Colonic mucosa (tissue), 4 donors: ENCODE results near the gene GALNT14. TPM values are rescaled to one million over a fixed set of nuclear protein-coding genes. Genes with fewer than 3 reads are reported as not detected.

Source experiments
- DNase-seq: peaks from one replicate; pipeline ENCODE4 v3.0.0-alpha.2; 2020
- H3K27ac ChIP-seq: fragments of 200-600 bp; one replicate; pipeline ENCODE4 v1.8.0; 2021
- H3K27me3 ChIP-seq: fragments of 200-600 bp; one replicate; pipeline ENCODE4 v1.8.0; 2021
- H3K36me3 ChIP-seq: fragments of 200-600 bp; one replicate; pipeline ENCODE4 v1.8.0; 2021
- H3K4me1 ChIP-seq: fragments of 200-600 bp; one replicate; pipeline ENCODE4 v1.8.0; 2021; ENCODE audit warnings: mild to moderate bottlenecking
- H3K4me3 ChIP-seq: fragments of 200-600 bp; one replicate; pipeline ENCODE4 v1.8.0; 2021
- H3K9ac ChIP-seq, 2 donors: one replicate each; pipeline ENCODE4 v1.7.0; 2013; ENCODE audit warnings: control low read depth in 2 of 2, low read depth in 2 of 2, low read length in 2 of 2
- H3K9me3 ChIP-seq: fragments of 200-600 bp; one replicate; pipeline ENCODE4 v1.8.0; 2021
- CTCF ChIP-seq: fragments of 200-600 bp; IDR thresholded peaks from one replicate; pipeline ENCODE4 v1.8.0; 2022; ENCODE audit warnings: antibody characterized with exemption, mild to moderate bottlenecking
- intact Hi-C: fragments of 100-400 bp; cut with DNase I; formaldehyde crosslinking; loops from one replicate; pipeline ENCODE4 v1.14.1; 2022
- total RNA-seq, 2 donors: library from RNA; stranded (reverse); fragmentation: NEBNext Ultra II Directional in 1 of 2; extraction: Animal tissue kit (Norgen Biotek cat#: 25700) in 1 of 2; gene quantifications; one replicate each; pipeline ENCODE4 v1.2.1, GENCODE V29; 2021
- donor health status: healthy.
- donor health status: DM: no; HTN: no; CAD: no.
- donor health status: DM: no; HTN: no; CAD: no.

Gene GALNT14
- total RNA-seq, 2 donors from 2014 or later: 0.15 to 0.45 TPM

GRCh38 chr2:30930716-30931115 lies 207.5 kb downstream of the GALNT14 start:
- H3K9ac ChIP-seq: no peak overlapping the region

GRCh38 chr2:30927465-30928075 lies 210.7 kb downstream of the GALNT14 start:
- Histone ChIP-seq H3K9ac (no peak overlapping the region), H3K27me3 (no peaks in the 10 kb centered on the region), H3K27ac (no peak overlapping the region), H3K4me3 (no peak overlapping the region), H3K36me3 (no peaks in the 10 kb centered on the region), H3K9me3 (no peaks in the 10 kb centered on the region), H3K4me1 (no peaks in the 10 kb centered on the region)
- intact Hi-C loops: no loop called here
- no peak for TF ChIP-seq CTCF
- no peak for DNase-seq

More at GRCh38 chr2:30930716-30931115, 207.5 kb downstream of the GALNT14 start:
- Histone ChIP-seq H3K4me3 (no peak overlapping the region), H3K27me3 (no peaks in the 10 kb centered on the region), H3K36me3 (no peaks in the 10 kb centered on the region), H3K27ac (no peak overlapping the region), H3K4me1 (no peaks in the 10 kb centered on the region), H3K9me3 (no peaks in the 10 kb centered on the region)
- TF ChIP-seq CTCF: no peak
- intact Hi-C loops: no loop called here
- no peak for DNase-seq

- Histone ChIP-seq H3K9me3 (no peaks in the 10 kb centered on the region), H3K36me3 (no peaks in the 10 kb centered on the region), H3K27me3 (no peaks in the 10 kb centered on the region), H3K4me1 (no peaks in the 10 kb centered on the region), H3K9ac (no peak overlapping the region), H3K4me3 (no peak overlapping the region), H3K27ac (no peak overlapping the region)
- DNase-seq: no peak
- TF ChIP-seq CTCF: no peak
- intact Hi-C loops: no loop called here
Observed at GRCh38 chr2:30926606-30927005, 211.6 kb downstream of the GALNT14 start.

- no peak for DNase-seq
- Histone ChIP-seq H3K27ac (no peak overlapping the region), H3K9me3 (no peaks in the 10 kb centered on the region), H3K9ac (no peak overlapping the region), H3K4me3 (no peak overlapping the region), H3K36me3 (no peaks in the 10 kb centered on the region), H3K4me1 (no peaks in the 10 kb centered on the region), H3K27me3 (no peaks in the 10 kb centered on the region)
- no peak for TF ChIP-seq CTCF
- intact Hi-C loops: no loop called here
Observed at GRCh38 chr2:30923623-30924022, 214.6 kb downstream of the GALNT14 start.

GRCh38 chr2:30920511-30920910 lies 217.7 kb downstream of the GALNT14 start:
- no peak for DNase-seq
- no peaks in the 10 kb centered on the region for H3K36me3 ChIP-seq

More at GRCh38 chr2:30920511-30920910, 217.7 kb downstream of the GALNT14 start:
- Histone ChIP-seq H3K9ac (no peak overlapping the region), H3K9me3 (no peaks in the 10 kb centered on the region), H3K4me3 (no peak overlapping the region), H3K27me3 (no peaks in the 10 kb centered on the region), H3K27ac (no peak overlapping the region), H3K4me1 (no peaks in the 10 kb centered on the region)
- intact Hi-C loops: no loop called here
- no peak for TF ChIP-seq CTCF
